GM23338 (cell line): ENCODE data around the gene RAB11FIP4.

Experiments
- CREB1 ChIP-seq: fragments of 250-450 bp; sonication (Bioruptor Pico); IDR thresholded peaks from 2 replicates; pipeline ENCODE4 v1.5.0; 2020; ENCODE audit warnings: low read depth, mild to moderate bottlenecking, moderate library complexity
- CTCF ChIP-seq, 2 experiments: fragments of 200-600 bp in 1 of 2; sonication (generic) in 1 of 2; conservative IDR thresholded peaks; 2 replicates each; pipeline versions ENCODE4 v1.5.1 to v1.6.1; 2016 to 2017; ENCODE audit warnings: antibody characterized with exemption in 2 of 2, low read depth in 2 of 2, mild to moderate bottlenecking in 2 of 2, moderate library complexity in 1 of 2
- EZH2phosphoT487 ChIP-seq: fragments of 200-600 bp; sonication (generic); IDR thresholded peaks from one replicate; pipeline ENCODE4 v1.8.1; 2018; ENCODE audit warnings: antibody characterized with exemption; ENCODE audit not compliant: unreplicated experiment
- NANOG ChIP-seq: IDR thresholded peaks from 2 replicates; pipeline ENCODE4 v1.6.1; 2016; ENCODE audit warnings: antibody characterized with exemption, borderline replicate concordance
- POLR2AphosphoS5 ChIP-seq: IDR thresholded peaks from 2 replicates; pipeline ENCODE4 v1.6.1; 2016; ENCODE audit warnings: antibody characterized with exemption, low read depth
- STAT1 ChIP-seq: IDR thresholded peaks from one replicate; pipeline ENCODE4 v1.6.1; 2016; ENCODE audit warnings: antibody characterized with exemption; ENCODE audit not compliant: unreplicated experiment
- TF ChIP-seq, protein P1 (sequence below): IDR thresholded peaks from one replicate; pipeline ENCODE4 v1.6.1; 2018; ENCODE audit warnings: antibody characterized with exemption; ENCODE audit not compliant: unreplicated experiment

- no peak for TF ChIP-seq CTCF (conservative IDR thresholded peaks at IDR 0.05; ENCODE audit: low read depth in 2 of 2)
- TF ChIP-seq, protein P1, sequence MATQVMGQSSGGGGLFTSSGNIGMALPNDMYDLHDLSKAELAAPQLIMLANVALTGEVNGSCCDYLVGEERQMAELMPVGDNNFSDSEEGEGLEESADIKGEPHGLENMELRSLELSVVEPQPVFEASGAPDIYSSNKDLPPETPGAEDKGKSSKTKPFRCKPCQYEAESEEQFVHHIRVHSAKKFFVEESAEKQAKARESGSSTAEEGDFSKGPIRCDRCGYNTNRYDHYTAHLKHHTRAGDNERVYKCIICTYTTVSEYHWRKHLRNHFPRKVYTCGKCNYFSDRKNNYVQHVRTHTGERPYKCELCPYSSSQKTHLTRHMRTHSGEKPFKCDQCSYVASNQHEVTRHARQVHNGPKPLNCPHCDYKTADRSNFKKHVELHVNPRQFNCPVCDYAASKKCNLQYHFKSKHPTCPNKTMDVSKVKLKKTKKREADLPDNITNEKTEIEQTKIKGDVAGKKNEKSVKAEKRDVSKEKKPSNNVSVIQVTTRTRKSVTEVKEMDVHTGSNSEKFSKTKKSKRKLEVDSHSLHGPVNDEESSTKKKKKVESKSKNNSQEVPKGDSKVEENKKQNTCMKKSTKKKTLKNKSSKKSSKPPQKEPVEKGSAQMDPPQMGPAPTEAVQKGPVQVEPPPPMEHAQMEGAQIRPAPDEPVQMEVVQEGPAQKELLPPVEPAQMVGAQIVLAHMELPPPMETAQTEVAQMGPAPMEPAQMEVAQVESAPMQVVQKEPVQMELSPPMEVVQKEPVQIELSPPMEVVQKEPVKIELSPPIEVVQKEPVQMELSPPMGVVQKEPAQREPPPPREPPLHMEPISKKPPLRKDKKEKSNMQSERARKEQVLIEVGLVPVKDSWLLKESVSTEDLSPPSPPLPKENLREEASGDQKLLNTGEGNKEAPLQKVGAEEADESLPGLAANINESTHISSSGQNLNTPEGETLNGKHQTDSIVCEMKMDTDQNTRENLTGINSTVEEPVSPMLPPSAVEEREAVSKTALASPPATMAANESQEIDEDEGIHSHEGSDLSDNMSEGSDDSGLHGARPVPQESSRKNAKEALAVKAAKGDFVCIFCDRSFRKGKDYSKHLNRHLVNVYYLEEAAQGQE = no peak
- no peak for TF ChIP-seq NANOG
- TF ChIP-seq CREB1 (CRISPR knock-in tag) = no peak
- TF ChIP-seq POLR2AphosphoS5 = no peak
- TF ChIP-seq EZH2phosphoT487 = no peak
- TF ChIP-seq STAT1 = no peak
Measured at GRCh38 chr17:31560616-31561235, 169.3 kb downstream of the RAB11FIP4 start.
